Fibroblast of skin of right quadriceps (primary cell): Measurements from ENCODE around the gene C7orf33.
"Not testable (repeated sequence)": the region's sequence is repeated elsewhere in the genome, so short reads cannot be mapped to it uniquely, and the experiment has no call there.

ENCODE experiments used
- DNase-seq: peaks from one replicate; pipeline ENCODE4 v3.0.0-alpha.2; 2013

The C7orf33 gene

DNA sequence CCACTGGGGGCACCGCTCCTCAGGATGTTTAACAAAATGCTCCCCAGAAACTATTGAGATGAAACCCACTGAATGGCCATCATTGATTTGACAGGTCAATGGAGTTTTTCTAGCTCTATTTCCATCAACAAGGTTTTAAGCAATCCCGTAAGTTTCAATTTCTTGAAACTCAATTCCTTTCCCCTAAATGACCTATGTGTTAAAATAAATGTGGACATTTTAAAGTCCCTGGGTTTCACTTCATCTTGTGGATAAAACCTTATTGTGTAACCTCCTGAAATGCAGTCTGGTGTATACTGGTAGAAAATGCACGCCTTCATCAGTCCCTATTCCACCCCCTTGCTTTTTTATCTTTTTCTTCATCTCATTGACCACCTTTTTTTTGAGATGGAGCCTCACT, 8.9 kb upstream of the C7orf33 start:
- no peak for DNase-seq

DNA sequence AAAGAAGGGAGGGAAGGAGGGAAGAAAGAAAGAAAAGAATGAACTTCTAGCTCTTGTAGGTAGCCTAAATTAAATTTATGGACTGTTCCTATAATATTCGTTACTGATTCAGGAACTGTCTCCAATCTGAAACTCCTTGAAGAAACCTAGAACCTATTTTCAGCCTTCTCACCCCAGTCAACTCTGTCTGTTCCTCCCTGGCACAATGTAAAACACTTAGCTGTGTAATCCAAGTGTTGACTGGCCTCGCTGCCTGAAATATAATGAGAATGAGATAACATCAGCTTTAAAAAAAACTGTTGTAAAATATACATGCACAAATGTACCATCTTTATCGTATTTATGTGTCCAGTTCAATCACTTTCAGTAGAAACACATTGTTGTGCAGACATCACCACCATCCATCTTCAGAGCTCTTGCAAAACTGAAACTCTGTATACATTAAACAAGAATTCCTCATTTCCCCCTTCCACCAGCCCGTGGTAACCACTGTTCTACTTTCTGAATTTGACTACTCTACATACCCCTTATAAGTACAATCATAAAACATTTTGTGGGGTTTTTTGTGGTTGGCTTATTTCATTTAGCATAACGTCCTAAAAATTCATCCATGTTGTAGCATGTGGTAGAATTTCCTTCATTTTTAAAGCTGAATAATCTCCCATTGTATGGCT, 6.3 kb upstream of the C7orf33 start:
- DNase-seq: no peak

DNA sequence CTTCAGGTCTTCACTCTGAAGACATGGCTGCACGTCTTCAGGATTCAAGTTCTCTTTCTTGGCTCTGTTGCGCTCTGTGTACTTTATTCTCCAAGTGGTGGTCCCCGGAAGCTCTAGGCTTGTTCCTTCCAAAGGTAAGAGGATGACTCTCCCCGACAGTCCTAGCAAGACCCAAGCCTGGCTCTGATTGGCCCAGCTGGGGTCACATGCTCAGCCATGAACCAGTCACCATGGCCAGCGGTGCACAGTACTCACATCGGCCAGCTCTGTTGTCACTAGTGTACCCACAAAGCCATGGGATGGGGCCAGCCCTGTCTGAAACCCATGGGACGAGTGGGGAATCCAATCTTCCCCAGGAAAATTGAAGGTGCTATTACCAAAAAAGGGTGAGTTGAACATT, 5.2 kb upstream of the C7orf33 start:
- no peak for DNase-seq

DNA sequence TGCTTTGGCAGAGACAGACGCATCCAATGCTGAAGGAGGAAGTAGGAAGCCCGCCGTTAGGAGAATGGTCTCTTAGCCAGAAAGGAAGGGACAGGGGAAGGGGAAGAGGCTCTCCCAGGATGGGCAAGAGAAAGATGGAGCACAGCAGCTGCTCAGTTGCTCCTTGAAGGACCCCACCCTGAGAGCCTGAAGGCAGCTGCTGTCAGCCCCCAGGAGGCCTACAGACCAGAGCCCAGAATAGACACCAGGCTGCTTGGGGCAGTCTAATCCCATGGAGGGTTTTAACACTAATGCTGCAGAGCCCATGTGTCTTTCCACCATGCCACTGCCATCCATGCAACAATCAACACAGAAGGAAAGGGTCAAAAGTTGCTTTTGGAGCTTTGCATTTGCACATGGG, 3.5 kb upstream of the C7orf33 start:
- DNase-seq: no peak

DNA sequence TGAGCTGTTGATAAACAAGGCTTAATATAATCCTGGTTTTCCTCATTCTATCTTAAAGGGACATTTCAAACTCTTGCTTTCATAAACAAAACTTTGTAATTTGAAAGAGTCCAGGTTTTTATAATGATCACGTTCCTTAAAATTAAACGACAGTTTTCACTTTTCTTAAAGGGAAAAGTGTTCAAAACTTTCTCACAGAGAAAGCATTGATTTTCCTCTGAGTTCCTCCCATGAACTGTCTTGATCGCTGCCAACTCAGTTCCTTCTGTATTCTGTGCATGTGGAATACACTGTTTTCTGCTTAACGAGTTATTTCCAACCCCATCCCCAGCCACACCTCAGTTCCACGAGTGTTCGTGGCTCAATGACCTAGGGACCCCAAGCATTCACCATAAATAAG, 2.4 kb upstream of the C7orf33 start:
- DNase-seq: no peak

DNA sequence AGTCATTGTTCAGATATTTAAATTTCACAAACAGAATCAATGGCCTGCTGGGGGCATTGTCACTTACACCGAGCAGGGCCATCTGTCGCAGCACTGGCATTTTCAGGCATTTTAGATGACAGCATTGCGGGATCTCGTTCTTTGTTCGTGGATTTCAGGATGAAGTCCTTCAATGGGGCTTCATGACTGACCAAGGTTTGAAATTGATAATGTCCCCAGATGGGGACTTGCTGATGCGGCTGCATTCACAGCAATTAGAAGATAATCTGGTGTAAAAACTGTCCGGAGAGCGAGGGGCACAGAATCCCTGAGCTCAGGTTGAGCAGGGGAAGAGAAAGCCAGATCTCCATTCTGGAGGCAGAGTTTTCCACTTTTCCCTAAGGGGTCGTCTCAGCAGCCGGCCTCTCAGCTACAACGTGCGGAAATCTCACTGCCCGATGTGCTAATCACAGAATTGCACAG, 1.9 kb upstream of the C7orf33 start:
- DNase-seq: no peak

DNA sequence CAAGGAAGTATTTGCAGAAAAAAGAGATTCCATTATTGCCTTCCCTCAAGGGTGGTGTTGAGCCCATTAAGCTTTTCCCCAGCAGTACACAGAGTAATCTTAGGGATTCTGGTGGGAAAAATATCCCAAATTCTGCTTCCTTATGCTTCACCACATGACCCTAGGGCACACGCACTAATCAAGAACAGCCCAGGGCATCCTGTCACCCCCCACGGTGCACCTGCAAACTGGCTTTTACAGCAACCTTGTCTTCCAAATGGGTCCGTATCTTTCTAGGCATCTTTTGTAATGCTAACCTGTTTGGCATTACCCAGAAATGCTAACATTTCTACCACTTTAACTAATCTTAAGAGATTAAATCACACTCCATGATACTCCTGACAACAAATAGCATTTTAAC, 926 bp upstream of the C7orf33 start:
- no peak for DNase-seq

DNA sequence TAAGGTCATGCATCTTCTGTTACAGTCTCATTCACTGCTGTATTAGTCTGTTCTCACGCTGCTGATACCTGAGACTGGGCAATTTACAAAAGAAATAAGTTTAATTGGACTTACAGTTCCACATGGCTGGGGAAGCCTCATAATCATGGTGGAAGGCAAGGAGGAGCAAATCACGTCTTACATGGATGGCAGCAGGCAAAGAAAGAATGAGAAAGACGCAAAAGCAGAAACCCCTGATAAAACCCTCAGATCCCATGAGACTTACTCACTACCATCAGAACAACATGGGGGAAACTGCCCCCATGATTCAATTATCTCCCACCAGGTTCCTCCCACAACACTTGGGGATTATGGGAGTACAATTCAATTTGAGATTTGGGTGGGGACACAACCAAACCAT, 5.8 kb downstream of the C7orf33 start:
- DNase-seq: not testable (repeated sequence)

DNA sequence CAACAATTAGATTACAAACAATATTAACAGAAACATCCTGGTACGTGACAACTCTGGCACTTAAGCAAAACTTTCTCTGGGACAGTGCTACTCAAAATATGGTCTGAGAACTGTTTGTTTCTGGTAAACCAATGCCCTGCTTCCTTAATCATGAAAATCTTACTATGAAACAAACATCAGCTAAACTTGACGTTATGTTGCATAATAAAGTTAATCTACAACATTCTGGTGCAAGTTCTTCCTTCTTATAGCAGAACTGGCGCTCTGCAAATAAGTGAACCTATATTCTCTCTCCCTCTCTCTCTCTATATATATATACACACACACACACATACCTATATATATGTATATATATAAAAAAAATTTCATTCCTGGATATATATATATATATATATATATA, 7.8 kb downstream of the C7orf33 start:
- DNase-seq: no peak

DNA sequence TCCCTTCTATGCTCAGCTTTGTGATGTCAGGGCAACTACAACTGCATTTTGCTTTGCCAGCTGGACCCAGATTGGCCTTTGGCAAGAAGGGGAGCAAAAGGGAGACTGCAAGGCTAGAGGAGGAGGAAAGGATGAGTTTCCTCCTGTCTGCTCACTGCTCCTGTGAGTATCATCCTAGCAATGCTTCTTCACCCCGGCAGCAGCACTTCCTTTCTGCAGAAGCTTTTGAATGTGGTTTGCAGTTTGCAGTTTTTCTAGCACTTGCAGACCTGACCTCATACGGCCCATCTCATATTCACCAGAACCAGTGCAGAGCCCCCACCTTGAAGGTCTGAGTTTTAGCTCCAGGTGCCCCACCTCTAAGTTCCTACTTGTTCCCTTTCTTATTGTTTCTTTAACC, 14.8 kb downstream of the C7orf33 start:
- DNase-seq: no peak

DNA sequence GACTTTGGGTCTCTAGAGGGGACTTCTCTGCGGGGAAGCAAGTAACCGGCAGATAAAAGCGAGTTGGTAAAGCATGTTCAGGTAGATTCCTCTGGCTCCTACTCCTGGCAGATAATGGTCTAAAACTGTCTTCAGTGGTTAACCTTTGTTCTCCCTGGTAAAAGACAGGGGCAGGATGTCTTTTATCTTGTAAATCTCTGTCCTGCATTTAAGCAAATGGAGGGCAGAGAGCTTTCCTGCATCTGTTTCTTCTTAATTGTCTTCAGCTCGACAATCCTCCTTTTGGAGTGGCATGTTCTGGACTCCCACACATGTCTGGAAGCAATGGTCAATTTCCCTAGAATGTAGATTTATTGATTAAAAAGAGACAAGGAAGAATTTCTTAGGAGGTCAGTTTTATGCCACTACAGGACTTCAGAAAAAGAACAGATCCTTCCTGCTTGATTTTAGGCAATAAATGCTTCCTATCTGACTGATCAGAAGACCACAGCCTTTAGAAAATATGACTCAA, 16.6 kb downstream of the C7orf33 start:
- no peak for DNase-seq

DNA sequence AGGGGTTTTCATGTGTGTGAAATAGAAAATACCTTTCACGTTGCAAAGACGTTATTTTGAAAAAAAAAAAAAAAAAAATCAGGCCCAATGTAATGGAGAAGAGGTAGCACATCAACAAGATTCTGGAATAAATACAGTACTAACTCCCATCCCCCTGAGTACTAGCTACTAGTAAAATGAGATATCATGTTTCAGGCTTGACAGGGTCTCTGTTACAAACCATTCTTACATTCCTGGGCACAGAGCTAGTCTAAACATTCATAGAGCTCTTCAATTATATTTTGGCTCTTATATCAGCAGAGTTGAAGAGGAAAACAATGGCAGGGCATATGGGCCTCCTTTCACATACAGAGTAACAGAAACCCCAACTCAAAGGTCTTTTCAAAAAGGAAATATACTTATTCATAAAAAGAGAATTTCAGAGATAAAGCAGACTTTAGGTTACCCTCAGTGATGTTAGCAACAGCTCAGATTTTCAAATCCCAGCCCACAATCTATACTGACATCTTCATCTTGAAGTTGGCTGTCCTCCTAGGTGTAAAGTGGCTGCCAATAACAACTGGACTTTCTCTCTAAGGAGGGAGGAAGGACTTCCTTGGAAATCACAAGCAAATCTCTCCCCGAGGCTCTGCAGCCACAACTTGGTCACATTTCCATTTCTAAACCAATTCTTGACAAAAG, 18.6 kb downstream of the C7orf33 start:
- DNase-seq: no peak

DNA sequence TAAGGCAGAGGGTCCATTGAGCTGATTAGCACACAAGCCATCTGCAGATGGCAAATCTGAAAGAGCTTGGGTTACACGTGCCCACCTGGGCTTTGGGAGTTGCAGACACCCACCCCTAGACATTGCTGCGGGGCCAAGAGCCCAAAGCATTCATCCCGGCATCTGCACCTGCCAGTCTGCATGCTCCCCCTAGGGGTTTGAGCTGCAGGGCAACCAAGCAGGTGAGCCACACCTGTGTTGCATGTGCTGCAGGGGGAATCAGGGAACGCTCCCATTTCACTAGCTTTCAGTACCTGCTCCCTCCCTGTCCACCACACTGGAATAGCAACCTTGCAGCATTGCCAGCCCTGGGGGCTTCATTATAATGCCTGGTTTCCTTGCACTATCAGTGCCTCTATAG, 21.1 kb downstream of the C7orf33 start:
- DNase-seq: no peak

DNA sequence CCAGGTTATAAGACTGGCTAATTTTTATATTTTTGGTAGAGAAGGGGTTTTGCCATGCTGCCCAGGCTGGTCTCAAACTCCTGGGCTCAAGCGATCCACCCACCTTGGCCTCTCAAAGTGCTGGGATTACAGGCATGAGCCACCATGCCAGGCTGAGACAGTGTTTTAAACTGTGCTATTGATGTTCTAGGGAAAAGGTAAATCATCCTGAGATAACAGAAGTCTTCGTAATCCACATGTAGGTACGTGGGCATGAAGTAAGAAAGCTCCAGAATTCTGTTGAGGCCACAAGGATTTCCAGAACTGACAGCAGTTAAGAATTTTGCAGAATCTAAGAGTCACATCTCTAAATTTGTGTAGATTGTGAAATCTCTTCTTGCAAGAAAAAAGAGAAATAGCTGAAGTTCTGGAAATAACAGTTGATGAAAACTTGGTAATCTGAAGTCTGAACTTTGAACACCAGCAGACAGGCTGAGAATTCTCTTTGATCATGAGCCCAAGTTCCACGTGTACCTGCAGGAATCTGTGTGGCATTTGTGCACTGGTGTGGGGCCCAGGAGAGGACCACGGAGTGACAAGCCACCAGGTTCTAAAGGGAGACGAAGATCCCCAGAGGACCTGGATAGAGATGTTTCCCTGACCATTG, 24.6 kb downstream of the C7orf33 start:
- no peak for DNase-seq

DNA sequence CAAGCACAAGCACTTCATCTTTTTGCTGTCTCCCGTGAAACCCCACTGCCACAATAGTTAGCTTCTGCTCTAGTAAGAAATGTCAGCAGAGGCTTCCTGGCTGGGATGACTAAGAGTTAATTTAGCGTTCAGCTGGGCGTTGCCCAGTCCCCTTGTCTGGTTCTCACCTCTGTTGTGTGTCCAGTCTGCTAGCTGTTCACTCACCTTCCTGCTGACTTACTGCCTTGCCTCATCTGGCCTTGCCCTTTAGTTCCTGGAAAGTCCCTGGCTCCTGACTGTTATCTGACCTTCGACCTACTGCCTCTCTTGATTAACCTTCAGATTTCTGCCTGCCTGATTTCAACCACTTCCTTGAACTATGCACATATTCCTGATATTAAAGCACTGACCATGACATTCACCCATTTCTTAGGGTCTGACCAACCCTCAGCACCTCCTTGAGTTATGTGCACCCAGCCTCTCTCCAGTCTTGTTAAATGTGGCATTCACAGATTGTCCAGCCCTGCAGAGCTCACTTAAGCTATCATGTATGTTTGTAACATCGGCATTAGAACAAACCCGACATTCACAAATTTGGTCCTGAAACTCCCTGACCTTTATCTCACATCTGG, 30.3 kb downstream of the C7orf33 start:
- no peak for DNase-seq

DNA sequence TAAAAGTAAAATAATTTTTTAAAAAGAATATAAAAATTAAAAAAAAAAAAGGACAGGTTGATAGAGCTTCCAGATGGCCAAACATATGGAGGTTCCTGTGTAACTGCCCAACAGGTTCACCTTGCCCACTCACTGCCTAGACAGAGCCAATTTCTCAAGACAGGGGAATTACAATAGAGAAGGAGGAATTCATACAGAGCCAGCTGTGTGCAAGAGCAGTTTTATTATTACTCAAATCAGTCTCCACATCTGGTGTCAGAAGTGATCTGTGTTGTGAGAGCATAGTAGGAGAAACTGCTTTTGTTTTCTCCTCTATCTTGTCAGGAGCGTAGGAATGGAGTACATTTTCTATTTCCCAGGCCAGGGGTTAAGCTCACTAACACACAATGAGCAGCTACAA, 31.0 kb downstream of the C7orf33 start:
- DNase-seq: no peak

DNA sequence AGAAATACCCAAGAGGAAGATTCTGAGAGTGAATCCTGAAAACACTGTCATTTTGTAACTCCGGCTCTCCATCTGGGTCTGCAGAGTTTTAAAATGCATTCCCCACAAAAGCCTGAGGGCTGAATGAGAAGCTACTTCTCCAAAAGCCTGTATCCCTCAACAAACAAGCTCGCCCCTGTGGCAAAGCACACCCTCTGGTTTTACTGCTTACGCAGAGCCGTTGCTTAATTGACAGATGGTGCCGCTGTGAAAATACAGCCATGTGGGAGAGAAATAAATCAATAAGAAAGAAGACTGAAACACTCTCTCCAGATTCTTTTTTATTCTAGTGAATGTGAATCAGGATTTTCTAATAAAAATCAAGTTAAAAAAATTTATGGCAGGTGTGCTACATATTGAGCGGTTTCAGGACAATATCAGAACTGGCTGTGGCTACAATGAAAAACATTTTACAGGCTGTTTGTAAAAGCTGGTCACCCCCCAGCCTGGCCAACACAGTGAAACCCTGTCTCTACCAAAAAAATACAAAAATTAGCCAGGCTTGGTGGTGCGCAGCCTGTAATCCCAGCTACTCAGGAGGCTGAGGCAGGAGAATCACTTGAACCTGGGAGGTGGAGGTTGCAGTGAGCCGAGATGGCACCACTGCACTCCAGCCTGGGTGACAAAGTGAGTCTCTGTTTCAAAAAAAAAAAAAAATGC, 32.5 kb downstream of the C7orf33 start:
- no peak for DNase-seq

DNA sequence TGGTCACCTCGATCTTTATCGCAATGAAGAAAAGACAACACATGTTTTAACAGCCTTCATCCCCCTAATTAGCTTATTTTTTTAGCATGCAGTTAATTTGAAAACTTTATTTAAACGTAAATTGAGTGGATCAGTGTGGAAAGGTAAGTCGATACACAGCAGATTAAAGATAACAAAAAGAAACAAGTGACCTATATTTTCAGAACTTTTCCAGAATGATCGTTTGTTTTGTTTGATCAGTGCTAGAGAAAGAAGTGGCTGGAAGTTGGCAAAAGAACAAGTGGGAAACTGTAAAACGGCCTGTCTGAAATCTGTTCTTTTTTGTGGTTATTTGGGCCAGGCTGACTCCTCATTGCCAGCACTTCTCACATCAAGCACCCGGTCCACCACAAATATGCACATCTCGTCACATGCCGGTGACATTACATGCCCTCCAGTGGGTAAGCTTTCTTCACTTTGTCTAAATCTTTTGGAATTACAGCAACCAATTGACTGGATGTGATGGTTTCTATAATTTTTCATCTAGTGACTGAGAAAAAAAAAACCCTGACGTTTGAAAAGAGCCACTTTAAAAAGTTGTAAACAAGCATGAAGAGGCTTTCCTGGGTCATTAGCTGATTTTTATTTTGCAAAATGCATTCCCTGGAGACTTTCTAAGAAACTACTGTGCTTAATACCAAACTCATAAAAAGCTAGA, 33.2 kb downstream of the C7orf33 start:
- peak; percentile 37 for DNase-seq

DNA sequence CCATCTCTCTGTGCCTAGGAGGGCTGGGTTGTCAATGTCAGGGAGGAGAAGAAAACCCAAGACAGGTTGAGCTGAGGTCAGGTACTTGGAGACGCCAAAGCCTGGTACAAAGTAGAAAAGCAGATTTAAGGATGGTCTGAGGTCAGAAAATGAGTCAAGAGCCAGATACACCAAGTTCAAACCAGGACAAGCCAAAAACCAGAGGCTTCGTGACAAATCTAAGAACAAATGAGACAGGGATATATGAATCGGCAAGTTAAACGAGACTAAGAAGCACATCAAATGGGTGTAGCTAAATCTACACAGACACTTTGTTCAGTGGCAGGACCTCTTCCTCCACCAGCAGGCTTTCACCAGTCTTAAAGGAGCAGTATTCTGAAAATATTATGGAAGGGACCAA, 34.2 kb downstream of the C7orf33 start:
- DNase-seq: no peak

DNA sequence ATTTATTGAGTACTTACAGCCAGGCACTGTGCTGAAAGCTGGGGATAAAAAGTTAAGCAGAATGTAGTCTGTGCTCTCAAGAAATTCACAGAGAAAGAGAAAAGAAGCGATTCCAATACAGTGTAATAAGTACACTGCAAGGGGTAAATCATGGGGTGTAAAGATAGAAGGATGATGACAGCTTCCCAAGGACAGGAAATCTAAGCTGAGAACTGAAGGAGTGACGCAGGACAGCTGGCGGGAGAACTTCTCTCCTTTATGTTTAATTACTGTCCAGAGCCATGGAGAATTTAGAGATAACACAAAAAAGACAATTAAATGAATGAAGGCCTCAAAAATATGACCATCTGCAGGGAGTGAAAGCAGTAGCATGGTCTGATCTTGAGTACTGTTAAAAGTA, 34.8 kb downstream of the C7orf33 start:
- no peak for DNase-seq

DNA sequence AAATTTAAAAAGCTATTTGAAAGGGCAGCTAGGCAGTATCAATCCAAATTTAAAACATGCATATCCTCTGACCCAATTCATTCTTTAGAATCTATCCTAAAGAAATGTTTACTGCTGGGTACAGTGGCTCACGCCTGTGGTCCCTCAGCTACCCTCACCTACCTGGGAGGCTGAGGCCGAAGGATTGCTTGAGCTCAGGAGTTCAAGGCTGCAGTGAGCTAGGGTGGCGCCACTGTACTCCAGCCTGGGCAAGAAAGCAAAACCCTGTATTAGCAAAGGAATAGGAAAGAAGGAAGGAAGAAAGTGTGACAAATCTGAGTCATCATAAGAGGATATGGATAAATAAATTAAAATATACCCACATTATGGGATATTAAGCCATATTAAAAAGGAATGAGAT, 36.3 kb downstream of the C7orf33 start:
- no peak for DNase-seq

DNA sequence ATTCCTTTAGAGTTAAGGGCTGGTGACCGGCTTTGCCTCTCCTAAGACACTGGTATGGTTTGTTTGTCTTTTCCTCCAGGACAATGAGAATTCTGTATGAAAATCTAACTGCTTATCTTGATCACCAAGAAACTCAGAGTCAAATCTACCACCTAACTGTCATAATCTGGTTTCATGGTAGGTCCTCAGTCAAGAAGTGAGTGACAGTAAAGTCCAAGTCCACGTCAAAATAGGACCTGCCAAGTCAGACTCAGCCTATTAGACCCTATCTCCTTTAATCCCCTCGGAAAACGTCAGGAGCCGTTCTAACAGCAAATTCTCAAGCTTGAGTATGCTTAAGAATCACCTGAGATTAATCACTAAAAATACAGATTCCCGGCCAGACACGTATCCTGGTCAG, 37.4 kb downstream of the C7orf33 start:
- DNase-seq: no peak
